ENCODE measurements around the gene ZNF442.
"Not testable (repeated sequence)": the region's sequence is repeated elsewhere in the genome, so short reads cannot be mapped to it uniquely, and the experiment has no call there.

ZNF442 gene

DNA sequence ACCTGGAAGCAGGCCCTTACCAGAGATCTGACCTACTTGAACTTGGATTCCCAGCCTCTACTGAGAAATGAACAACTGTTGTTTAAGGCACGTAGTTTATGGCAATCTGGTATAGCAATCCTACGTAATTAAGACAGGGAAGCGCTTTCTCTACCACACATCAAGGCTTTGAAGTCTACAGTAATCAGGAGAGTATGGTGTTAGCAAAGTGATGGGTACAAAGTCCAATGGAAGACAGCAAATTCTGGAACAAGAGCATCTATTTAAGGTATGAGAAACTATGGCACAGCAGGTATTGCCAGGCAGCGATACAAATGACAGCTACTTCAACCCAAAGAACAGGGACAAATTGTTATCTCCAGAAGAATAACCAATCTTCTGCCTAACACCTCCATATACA lies 35.1 kb downstream of the ZNF442 start:
- DNase-seq (ENCODE audit: low read depth in 2 of 2): no peak

DNA sequence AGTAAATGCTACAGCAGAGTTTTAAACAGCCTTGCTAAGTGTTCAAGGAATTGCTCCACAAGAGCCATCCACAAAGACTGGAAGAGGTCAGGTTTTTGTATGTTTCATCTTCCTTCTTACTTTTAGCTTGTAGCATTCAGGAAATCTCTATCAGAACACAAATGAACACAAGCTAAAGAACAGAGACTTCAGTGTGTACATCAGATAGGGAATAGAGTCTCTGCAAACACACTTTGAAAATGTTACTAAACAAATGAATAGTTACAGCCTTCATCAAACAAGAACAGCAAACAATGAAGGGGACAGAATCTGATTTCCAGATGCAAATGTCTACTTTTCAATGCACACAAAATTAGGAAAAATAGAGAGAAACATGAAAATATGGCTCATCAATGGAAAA lies 39.8 kb downstream of the ZNF442 start:
- DNase-seq (ENCODE audit: low read depth in 2 of 2): no peak

DNA sequence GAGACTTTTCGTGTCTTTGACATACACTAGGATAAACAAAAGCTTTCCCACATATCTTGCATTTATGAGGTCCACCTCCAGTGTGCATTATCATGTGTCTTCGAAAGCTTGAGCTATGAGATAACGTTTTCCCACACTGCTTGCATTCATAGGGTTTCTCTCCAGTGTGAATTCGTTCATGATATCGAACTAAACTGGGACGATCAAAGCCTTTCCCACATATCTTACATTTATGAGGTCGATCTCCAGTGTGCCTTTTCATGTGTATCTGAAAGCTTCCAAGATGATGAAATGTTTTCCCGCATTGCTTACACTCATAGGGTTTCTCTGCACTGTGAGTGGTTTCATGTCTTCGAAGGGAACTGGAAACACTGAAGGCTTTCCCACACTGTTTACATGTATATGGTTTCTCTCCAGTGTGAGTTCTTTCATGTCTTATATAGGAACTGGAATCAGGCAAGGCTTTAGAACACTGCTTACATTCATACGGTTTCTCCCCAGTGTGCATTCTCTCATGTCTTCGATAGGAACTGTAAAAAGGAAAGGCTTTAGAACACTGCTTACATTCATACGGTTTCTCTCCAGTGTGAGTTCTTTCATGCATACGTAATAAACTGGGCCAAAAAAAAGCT lies 46.6 kb downstream of the ZNF442 start:
- no peak for DNase-seq (ENCODE audit: low read depth in 2 of 2)

DNA sequence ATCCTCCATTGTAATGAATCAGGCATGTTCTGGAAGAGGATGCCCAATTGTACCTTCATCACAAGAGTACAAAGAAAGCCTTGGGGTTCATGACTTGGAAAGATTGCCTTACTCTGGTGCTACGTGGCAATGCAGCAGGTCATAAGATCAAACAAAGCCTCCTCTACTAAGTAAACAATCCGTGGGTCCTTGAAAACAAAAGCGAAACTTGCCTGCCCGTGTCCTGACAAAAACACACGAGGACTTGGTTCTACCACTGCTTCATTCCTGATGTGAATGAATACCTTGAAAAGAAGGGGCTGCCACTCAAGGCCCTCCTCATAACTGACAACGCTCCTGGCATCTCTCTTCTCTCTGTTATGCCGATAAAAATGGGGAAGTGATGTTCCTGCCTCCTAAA lies 50.9 kb downstream of the ZNF442 start:
- no peak for DNase-seq (ENCODE audit: low read depth in 2 of 2)

DNA sequence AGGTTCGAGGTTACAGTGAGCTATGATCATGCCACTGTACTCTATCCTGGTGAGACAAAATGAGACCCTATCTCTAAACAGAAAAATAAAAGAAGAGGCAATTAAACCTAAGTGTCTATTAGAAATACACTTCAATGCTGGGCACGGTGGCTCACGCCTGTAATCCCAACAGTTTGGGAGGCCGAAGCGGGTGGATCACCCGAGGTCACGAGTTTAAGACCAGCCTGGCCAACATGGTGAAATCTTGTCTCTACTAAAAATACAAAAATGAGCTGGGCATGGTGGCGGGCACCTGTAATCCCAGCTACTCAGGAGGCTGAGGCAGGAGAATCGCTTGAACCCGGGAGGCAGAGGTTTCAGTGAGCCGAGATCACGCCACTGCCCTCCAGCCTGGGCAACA lies 56.6 kb downstream of the ZNF442 start:
- not testable (repeated sequence) for DNase-seq (ENCODE audit: low read depth in 2 of 2)

Data from stimulated activated CD8-positive, alpha-beta memory T cell treated with anti-CD3 and anti-CD28 coated beads, Interleukin-7, amount 100 ng/mL, for 1 hour (primary cell).